IPS-18c (cell line): ENCODE measurements around the gene USH2A.

ENCODE experiments used
- H3K4me3 ChIP-seq: 2 replicates; pipeline ENCODE4 v1.7.0; 2013; ENCODE audit warnings: low read depth, mild to moderate bottlenecking, low read length, moderate library complexity; ENCODE audit not compliant: insufficient read depth
- H3K9me3 ChIP-seq: one replicate; pipeline ENCODE4 v1.6.1; 2013; ENCODE audit warnings: mild to moderate bottlenecking, low read length, moderate library complexity; ENCODE audit not compliant: control insufficient read depth, insufficient read depth

Gene USH2A

GRCh38 chr1:215860833-215861232 is 562.4 kb downstream of the USH2A start:
- no peaks in the 10 kb centered on the region for H3K9me3 ChIP-seq
- no peak overlapping the region for H3K4me3 ChIP-seq

GRCh38 chr1:215857317-215857716 is 565.9 kb downstream of the USH2A start:
- Histone ChIP-seq H3K4me3 (no peak overlapping the region), H3K9me3 (peaks cover 2% of the 10 kb centered on the region)

GRCh38 chr1:215845234-215845891 is 577.9 kb downstream of the USH2A start:
- no peaks in the 10 kb centered on the region for H3K9me3 ChIP-seq
- H3K4me3 ChIP-seq = no peak overlapping the region

GRCh38 chr1:215844777-215845176 is 578.5 kb downstream of the USH2A start:
- Histone ChIP-seq H3K9me3 (no peaks in the 10 kb centered on the region), H3K4me3 (no peak overlapping the region)

GRCh38 chr1:215844266-215844665 is 579.0 kb downstream of the USH2A start:
- Histone ChIP-seq H3K9me3 (no peaks in the 10 kb centered on the region), H3K4me3 (no peak overlapping the region)

GRCh38 chr1:215842905-215843304 is 580.3 kb downstream of the USH2A start:
- Histone ChIP-seq H3K9me3 (no peaks in the 10 kb centered on the region), H3K4me3 (no peak overlapping the region)

GRCh38 chr1:215835951-215836350 is 587.3 kb downstream of the USH2A start:
- no peak overlapping the region for H3K4me3 ChIP-seq

GRCh38 chr1:215833941-215834729 is 589.1 kb downstream of the USH2A start:
- H3K9me3 ChIP-seq = no peaks in the 10 kb centered on the region
- H3K4me3 ChIP-seq = no peak overlapping the region

More at GRCh38 chr1:215835951-215836350, 587.3 kb downstream of the USH2A start:
- H3K9me3 ChIP-seq = no peaks in the 10 kb centered on the region

- no peak overlapping the region for H3K4me3 ChIP-seq
- H3K9me3 ChIP-seq = no peaks in the 10 kb centered on the region
Measured at GRCh38 chr1:215830226-215830810, 592.9 kb downstream of the USH2A start.

- no peaks in the 10 kb centered on the region for H3K9me3 ChIP-seq
- no peak overlapping the region for H3K4me3 ChIP-seq
Measured at GRCh38 chr1:215825056-215825455, 598.2 kb downstream of the USH2A start.

- Histone ChIP-seq H3K4me3 (no peak overlapping the region), H3K9me3 (no peaks in the 10 kb centered on the region)
Measured at GRCh38 chr1:215824245-215824644, 599.0 kb downstream of the USH2A start.

GRCh38 chr1:215819114-215819513 is 604.1 kb downstream of the USH2A start:
- H3K4me3 ChIP-seq = no peak overlapping the region
- H3K9me3 ChIP-seq = no peaks in the 10 kb centered on the region

GRCh38 chr1:215807911-215808436 is 615.3 kb downstream of the USH2A start:
- Histone ChIP-seq H3K4me3 (no peak overlapping the region), H3K9me3 (no peaks in the 10 kb centered on the region)

GRCh38 chr1:215807218-215807617 is 616.0 kb downstream of the USH2A start:
- no peaks in the 10 kb centered on the region for H3K9me3 ChIP-seq
- no peak overlapping the region for H3K4me3 ChIP-seq

- Histone ChIP-seq H3K9me3 (no peaks in the 10 kb centered on the region), H3K4me3 (no peak overlapping the region)
Measured at GRCh38 chr1:215797859-215798258, 625.4 kb downstream of the USH2A start.

- H3K4me3 ChIP-seq = no peak overlapping the region
- H3K9me3 ChIP-seq = no peaks in the 10 kb centered on the region
Measured at GRCh38 chr1:215794156-215794555, 629.1 kb downstream of the USH2A start.

- H3K4me3 ChIP-seq = no peak overlapping the region
- no peaks in the 10 kb centered on the region for H3K9me3 ChIP-seq
Measured at GRCh38 chr1:215793180-215793579, 630.1 kb downstream of the USH2A start.

GRCh38 chr1:215792446-215792845 is 630.8 kb downstream of the USH2A start:
- no peaks in the 10 kb centered on the region for H3K9me3 ChIP-seq
- H3K4me3 ChIP-seq = no peak overlapping the region
